HepG2 (cell line): Measurements from ENCODE around the gene CMIP. TPM values are rescaled to one million over a fixed set of nuclear protein-coding genes. Genes with fewer than 3 reads are reported as not detected.

Source experiments
- AFF4 ChIP-seq: sonication (generic); formaldehyde crosslinking; IDR thresholded peaks from 2 replicates; pipeline ENCODE4 v1.4.0; 2020; ENCODE audit warnings: missing genetic modification reagents
- E2F1 ChIP-seq: sonication (generic); formaldehyde crosslinking; IDR thresholded peaks from 2 replicates; pipeline ENCODE4 v1.5.0; 2020; ENCODE audit warnings: missing genetic modification reagents
- HNF1B ChIP-seq: sonication (generic); formaldehyde crosslinking; IDR thresholded peaks from 2 replicates; pipeline ENCODE4 v1.5.1; 2020; ENCODE audit warnings: mild to moderate bottlenecking, moderate library complexity, missing genetic modification reagents
- IRX3 ChIP-seq: sonication (generic); formaldehyde crosslinking; IDR thresholded peaks from 2 replicates; pipeline ENCODE4 v1.8.1; 2023; ENCODE audit warnings: mild to moderate bottlenecking, low read depth, missing genetic modification reagents, borderline replicate concordance
- MXI1 ChIP-seq: IDR thresholded peaks from 3 replicates; pipeline ENCODE4 v1.6.1; 2012; ENCODE audit warnings: low read depth, low read length, inconsistent platforms, borderline replicate concordance
- NCOR1 ChIP-seq: fragments of 200-600 bp; sonication (generic); IDR thresholded peaks from 2 replicates; pipeline ENCODE4 v1.7.0; 2017; ENCODE audit warnings: antibody characterized with exemption, low read length, borderline replicate concordance
- SIN3A ChIP-seq: IDR thresholded peaks from 2 replicates; pipeline ENCODE4 v1.6.1; 2011; ENCODE audit warnings: low read depth, mild to moderate bottlenecking, control low read depth, low read length, borderline replicate concordance
- SRSF9 ChIP-seq: fragments of 200-400 bp; formaldehyde crosslinking; IDR thresholded peaks from 2 replicates; pipeline ENCODE4 v1.6.1; 2018; ENCODE audit warnings: borderline replicate concordance, mild to moderate bottlenecking, low read depth, low read length; ENCODE audit not compliant: insufficient read depth, poor library complexity, severe bottlenecking
- TBL1XR1 ChIP-seq: fragments of 150-350 bp; IDR thresholded peaks from 2 replicates; pipeline ENCODE4 v1.6.1; 2014; ENCODE audit warnings: borderline replicate concordance, low read length; ENCODE audit not compliant: partially characterized antibody
- TFDP2 ChIP-seq: sonication (generic); formaldehyde crosslinking; IDR thresholded peaks from 2 replicates; pipeline ENCODE4 v1.4.0; 2020; ENCODE audit warnings: missing genetic modification reagents
- ZBTB39 ChIP-seq: sonication (generic); formaldehyde crosslinking; IDR thresholded peaks from 2 replicates; pipeline ENCODE4 v1.5.0; 2020; ENCODE audit warnings: missing genetic modification reagents
- ZNF234 ChIP-seq: sonication (generic); formaldehyde crosslinking; conservative IDR thresholded peaks from 2 replicates; pipeline ENCODE4 v1.5.1; 2020; ENCODE audit warnings: mild to moderate bottlenecking, missing genetic modification reagents
- ZXDC ChIP-seq: sonication (generic); formaldehyde crosslinking; IDR thresholded peaks from 2 replicates; pipeline ENCODE4 v1.5.0; 2020; ENCODE audit warnings: mild to moderate bottlenecking, missing genetic modification reagents
- polyA plus RNA-seq, 8 experiments: library from polyadenylated mRNA; depleted of rRNA in 3 of 8; stranded (reverse) in 7 of 8; unstranded in 1 of 8; fragments of >200 nt; fragmentation: Illumina TruSeq in 4 of 8; extraction: Trizol in 4 of 8; gene quantifications; 2 replicates each; pipeline versions ENCODE4 v1.2.1 to v1.2.3, GENCODE V29; 2011 to 2016; ENCODE audit warnings: low read depth in 4 of 8, missing spikeins in 1 of 8, mixed read lengths in 1 of 8; ENCODE audit not compliant: insufficient read depth in 1 of 8
- total RNA-seq, 5 experiments: library from RNA; depleted of rRNA; stranded (reverse); fragments of >200 nt; fragmentation: Illumina TruSeq; extraction: Trizol; gene quantifications; 2 replicates each; pipeline ENCODE4 v1.2.3, GENCODE V29; 2016; ENCODE audit warnings: low read depth in 1 of 5

CMIP gene
- total and polyA plus RNA-seq, 2 of the 13 experiments (the other 11 are each of a cell fraction or from before 2014, with no cell fraction given) = 10.9 to 18.1 TPM

GRCh38 chr16:81456523-81457325 lies 12.1 kb downstream of the CMIP start (continued):
- TF ChIP-seq HNF1B (CRISPR knock-in tag) (peak; percentile 70), TBL1XR1 (peak; percentile 78), AFF4 (CRISPR knock-in tag) (no peak), IRX3 (CRISPR knock-in tag) (no peak), NCOR1 (peak; percentile 98), ZXDC (peak; percentile 89; the same call in 1 of the 2 replicates), ZNF234 (0 out of 2 replicates have a peak, but pooled peaks have one; percentile 75), SRSF9 (no peak), SIN3A (peak; percentile 55; the same call in 1 of the 2 replicates), MXI1 (peak; percentile 86; the same call in 1 of the 3 replicates), ZBTB39 (CRISPR knock-in tag) (no peak), E2F1 (CRISPR knock-in tag) (no peak), TFDP2 (CRISPR knock-in tag) (peak; percentile 60; the same call in 1 of the 2 replicates)
